HL-60 (cell line): ENCODE data around the gene RGS19.

Experiments
- DNase-seq, 2 experiments: peaks; one replicate each; pipeline ENCODE4 v3.0.0-alpha.2; 2010 to 2020; ENCODE audit warnings: low read depth in 1 of 2, low spot score in 1 of 2
- H3K27ac ChIP-seq: fragments of 250-450 bp; sonication (Bioruptor Pico); replicated peaks from 2 replicates; pipeline ENCODE4 v1.5.1; 2020; ENCODE audit warnings: mild to moderate bottlenecking, moderate library complexity
- H3K27me3 ChIP-seq: fragments of 250-450 bp; sonication (Bioruptor Pico); 2 replicates; pipeline ENCODE4 v1.5.1; 2021; ENCODE audit warnings: mild to moderate bottlenecking, moderate library complexity; ENCODE audit not compliant: insufficient read depth, poor library complexity, severe bottlenecking
- H3K4me3 ChIP-seq: replicated peaks from 2 replicates; pipeline ENCODE4 v1.5.1; 2011; ENCODE audit warnings: mild to moderate bottlenecking, control low read depth, low read length; ENCODE audit not compliant: insufficient read depth
- GABPA ChIP-seq: IDR thresholded peaks from 2 replicates; pipeline ENCODE4 v1.6.1; 2012; ENCODE audit warnings: low read depth
- POLR2AphosphoS5 ChIP-seq: IDR thresholded peaks from 2 replicates; pipeline ENCODE4 v1.6.1; 2012; ENCODE audit warnings: low read depth
- REST ChIP-seq: IDR thresholded peaks from 2 replicates; pipeline ENCODE4 v1.6.1; 2012; ENCODE audit warnings: low read depth; ENCODE audit not compliant: insufficient replicate concordance
- SPI1 ChIP-seq: IDR thresholded peaks from 2 replicates; pipeline ENCODE4 v1.6.1; 2012; ENCODE audit warnings: low read depth, mild to moderate bottlenecking, borderline replicate concordance
- TF ChIP-seq, protein P1 (sequence below): IDR thresholded peaks from one replicate; pipeline ENCODE4 v1.5.1; 2011; ENCODE audit warnings: low read length, control low read depth, inconsistent platforms; ENCODE audit not compliant: insufficient read depth

RGS19 gene

GRCh38 chr20:64051561-64052325, 27.6 kb downstream of the RGS19 start:
- Histone ChIP-seq H3K27ac (no peak overlapping the region), H3K4me3 (no peak overlapping the region), H3K27me3 (peaks cover 23% of the 10 kb centered on the region)
- TF ChIP-seq POLR2AphosphoS5 (no peak), GABPA (no peak), SPI1 (no peak), REST (no peak)
- TF ChIP-seq, protein P1, sequence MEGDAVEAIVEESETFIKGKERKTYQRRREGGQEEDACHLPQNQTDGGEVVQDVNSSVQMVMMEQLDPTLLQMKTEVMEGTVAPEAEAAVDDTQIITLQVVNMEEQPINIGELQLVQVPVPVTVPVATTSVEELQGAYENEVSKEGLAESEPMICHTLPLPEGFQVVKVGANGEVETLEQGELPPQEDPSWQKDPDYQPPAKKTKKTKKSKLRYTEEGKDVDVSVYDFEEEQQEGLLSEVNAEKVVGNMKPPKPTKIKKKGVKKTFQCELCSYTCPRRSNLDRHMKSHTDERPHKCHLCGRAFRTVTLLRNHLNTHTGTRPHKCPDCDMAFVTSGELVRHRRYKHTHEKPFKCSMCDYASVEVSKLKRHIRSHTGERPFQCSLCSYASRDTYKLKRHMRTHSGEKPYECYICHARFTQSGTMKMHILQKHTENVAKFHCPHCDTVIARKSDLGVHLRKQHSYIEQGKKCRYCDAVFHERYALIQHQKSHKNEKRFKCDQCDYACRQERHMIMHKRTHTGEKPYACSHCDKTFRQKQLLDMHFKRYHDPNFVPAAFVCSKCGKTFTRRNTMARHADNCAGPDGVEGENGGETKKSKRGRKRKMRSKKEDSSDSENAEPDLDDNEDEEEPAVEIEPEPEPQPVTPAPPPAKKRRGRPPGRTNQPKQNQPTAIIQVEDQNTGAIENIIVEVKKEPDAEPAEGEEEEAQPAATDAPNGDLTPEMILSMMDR: no peak
- no peak for DNase-seq

GRCh38 chr20:64051033-64051452, 28.3 kb downstream of the RGS19 start:
- peaks cover 23% of the 10 kb centered on the region for H3K27me3 ChIP-seq
- TF ChIP-seq SPI1 (no peak), POLR2AphosphoS5 (no peak), GABPA (no peak), REST (no peak)
- TF ChIP-seq, protein P1: no peak
- H3K4me3 ChIP-seq: no peak overlapping the region
- H3K27ac ChIP-seq: no peak overlapping the region
- DNase-seq: no peak

- Histone ChIP-seq H3K27me3 (peaks cover 23% of the 10 kb centered on the region), H3K27ac (no peak overlapping the region), H3K4me3 (no peak overlapping the region)
- TF ChIP-seq GABPA: no peak
- TF ChIP-seq, protein P1: no peak
- no peak for TF ChIP-seq SPI1
- TF ChIP-seq POLR2AphosphoS5: no peak
- no peak for TF ChIP-seq REST
- no peak for DNase-seq
These were observed 28.9 kb downstream of the RGS19 start for GRCh38 chr20:64050261-64051032.
